ENCODE data around the gene TCERG1.

Gene TCERG1

GRCh38 chr5:146440353-146440752 lies 6.8 kb upstream of the TCERG1 start:
- TF ChIP-seq GATA3 (IDR thresholded peaks at IDR 0.05; ENCODE audit: low read depth, low read length), result no peak
- TF ChIP-seq GATA2 (IDR thresholded peaks at IDR 0.05; ENCODE audit: low read depth, low read length), result no peak

GRCh38 chr5:146440870-146441495 lies 6.2 kb upstream of the TCERG1 start:
- TF ChIP-seq GATA2 (IDR thresholded peaks at IDR 0.05; ENCODE audit: low read depth, low read length), result no peak
- TF ChIP-seq GATA3 (IDR thresholded peaks at IDR 0.05; ENCODE audit: low read depth, low read length), result no peak

GRCh38 chr5:146441896-146442295 lies 5.2 kb upstream of the TCERG1 start:
- no peak for TF ChIP-seq GATA2 (IDR thresholded peaks at IDR 0.05; ENCODE audit: low read depth, low read length)

- TF ChIP-seq GATA2 (IDR thresholded peaks at IDR 0.05; ENCODE audit: low read depth, low read length) (no peak), GATA3 (IDR thresholded peaks at IDR 0.05; ENCODE audit: low read depth, low read length) (no peak)
Measured at GRCh38 chr5:146447734-146448380, 724 bp downstream of the TCERG1 start.

- TF ChIP-seq GATA3 (IDR thresholded peaks at IDR 0.05; ENCODE audit: low read depth, low read length) (no peak), GATA2 (IDR thresholded peaks at IDR 0.05; ENCODE audit: low read depth, low read length) (no peak)
Measured at GRCh38 chr5:146448783-146449519, 1.8 kb downstream of the TCERG1 start.

- TF ChIP-seq GATA3 (IDR thresholded peaks at IDR 0.05; ENCODE audit: low read depth, low read length) (no peak), GATA2 (IDR thresholded peaks at IDR 0.05; ENCODE audit: low read depth, low read length) (no peak)
Measured at GRCh38 chr5:146450002-146450401, 2.9 kb downstream of the TCERG1 start.

- no peak for TF ChIP-seq GATA3 (IDR thresholded peaks at IDR 0.05; ENCODE audit: low read depth, low read length)
- TF ChIP-seq GATA2 (IDR thresholded peaks at IDR 0.05; ENCODE audit: low read depth, low read length), result no peak
Measured at GRCh38 chr5:146451411-146451810, 4.3 kb downstream of the TCERG1 start.

GRCh38 chr5:146457431-146457830 lies 10.3 kb downstream of the TCERG1 start:
- TF ChIP-seq GATA2 (IDR thresholded peaks at IDR 0.05; ENCODE audit: low read depth, low read length), result no peak
- TF ChIP-seq GATA3 (IDR thresholded peaks at IDR 0.05; ENCODE audit: low read depth, low read length), result no peak

- TF ChIP-seq GATA3 (IDR thresholded peaks at IDR 0.05; ENCODE audit: low read depth, low read length) (no peak), GATA2 (IDR thresholded peaks at IDR 0.05; ENCODE audit: low read depth, low read length) (no peak)
Measured at GRCh38 chr5:146458894-146459293, 11.8 kb downstream of the TCERG1 start.

GRCh38 chr5:146461319-146461718 lies 14.2 kb downstream of the TCERG1 start:
- TF ChIP-seq GATA3 (IDR thresholded peaks at IDR 0.05; ENCODE audit: low read depth, low read length) (no peak), GATA2 (IDR thresholded peaks at IDR 0.05; ENCODE audit: low read depth, low read length) (no peak)

- TF ChIP-seq GATA3 (IDR thresholded peaks at IDR 0.05; ENCODE audit: low read depth, low read length) (no peak), GATA2 (IDR thresholded peaks at IDR 0.05; ENCODE audit: low read depth, low read length) (no peak)
Measured at GRCh38 chr5:146463446-146463845, 16.3 kb downstream of the TCERG1 start.

GRCh38 chr5:146466521-146467349 lies 19.6 kb downstream of the TCERG1 start:
- no peak for TF ChIP-seq GATA3 (IDR thresholded peaks at IDR 0.05; ENCODE audit: low read depth, low read length)
- no peak for TF ChIP-seq GATA2 (IDR thresholded peaks at IDR 0.05; ENCODE audit: low read depth, low read length)

- TF ChIP-seq GATA2 (IDR thresholded peaks at IDR 0.05; ENCODE audit: low read depth, low read length) (no peak), GATA3 (IDR thresholded peaks at IDR 0.05; ENCODE audit: low read depth, low read length) (no peak)
Measured at GRCh38 chr5:146467760-146468159, 20.6 kb downstream of the TCERG1 start.

GRCh38 chr5:146474065-146474464 lies 26.9 kb downstream of the TCERG1 start:
- TF ChIP-seq GATA3 (IDR thresholded peaks at IDR 0.05; ENCODE audit: low read depth, low read length), result no peak
- no peak for TF ChIP-seq GATA2 (IDR thresholded peaks at IDR 0.05; ENCODE audit: low read depth, low read length)
